GM18508 (cell line): Measurements from ENCODE around the gene YWHAH.

ENCODE experiments used
- ATAC-seq: cut with Tn5 transposase; IDR thresholded peaks from one replicate; pipeline ENCODE4 v1.9.1; 2021; ENCODE audit warnings: moderate number of reproducible peaks; ENCODE audit not compliant: insufficient read depth, unreplicated experiment

Gene YWHAH

DNA sequence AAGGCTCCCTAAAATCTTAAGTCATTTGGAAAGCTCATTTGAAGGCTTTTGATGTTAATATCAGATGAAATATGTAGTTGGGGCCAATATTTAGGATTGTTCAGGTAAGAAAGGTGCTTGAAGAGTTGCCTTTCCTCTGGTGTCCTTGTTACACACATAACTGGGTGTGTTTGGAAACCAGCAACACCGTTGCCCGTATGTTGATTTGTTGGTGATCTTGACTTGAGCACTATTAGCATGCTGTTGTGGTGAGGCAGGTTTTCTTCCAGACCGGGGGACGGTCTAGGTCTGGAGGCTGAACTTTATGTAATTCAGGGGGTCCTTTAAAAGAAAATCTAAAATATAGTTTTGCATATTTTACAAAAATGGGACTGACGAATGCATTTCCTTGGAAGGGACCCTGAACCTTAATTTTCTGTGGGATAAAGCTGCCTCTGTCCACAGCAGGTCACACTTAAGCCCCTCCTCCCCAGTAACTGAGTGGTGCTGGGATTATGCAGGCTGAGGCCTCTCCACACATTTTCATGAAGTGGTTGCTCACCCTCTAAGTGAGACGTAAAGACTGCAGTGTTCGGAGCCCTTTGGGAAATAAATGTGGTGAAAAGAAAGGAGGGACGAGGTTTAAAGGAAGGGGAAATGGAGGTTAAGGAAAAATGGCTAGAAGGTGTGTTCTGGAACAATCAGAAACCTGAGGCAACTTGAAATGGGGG lies 1.8 kb downstream of the YWHAH start:
- no peak for ATAC-seq

DNA sequence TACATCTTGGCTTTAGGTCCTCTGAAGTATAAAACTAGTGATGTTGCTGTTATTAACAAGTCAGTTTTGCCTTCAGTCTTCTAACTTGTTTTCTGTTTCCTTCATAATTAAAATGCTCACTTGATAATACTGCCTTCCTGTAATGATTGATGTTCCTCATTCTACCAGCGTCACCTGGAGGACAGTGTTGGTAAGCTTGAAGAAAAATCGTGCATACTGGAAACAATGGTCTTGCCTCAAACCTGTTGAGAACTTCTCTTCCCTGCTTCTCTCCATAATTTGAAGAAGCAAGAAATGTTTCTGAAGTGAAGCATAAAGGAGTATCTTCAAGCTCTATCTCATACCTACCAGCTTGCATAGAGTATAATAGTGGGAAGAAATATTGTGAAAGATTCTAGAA lies 3.0 kb downstream of the YWHAH start:
- no peak for ATAC-seq

DNA sequence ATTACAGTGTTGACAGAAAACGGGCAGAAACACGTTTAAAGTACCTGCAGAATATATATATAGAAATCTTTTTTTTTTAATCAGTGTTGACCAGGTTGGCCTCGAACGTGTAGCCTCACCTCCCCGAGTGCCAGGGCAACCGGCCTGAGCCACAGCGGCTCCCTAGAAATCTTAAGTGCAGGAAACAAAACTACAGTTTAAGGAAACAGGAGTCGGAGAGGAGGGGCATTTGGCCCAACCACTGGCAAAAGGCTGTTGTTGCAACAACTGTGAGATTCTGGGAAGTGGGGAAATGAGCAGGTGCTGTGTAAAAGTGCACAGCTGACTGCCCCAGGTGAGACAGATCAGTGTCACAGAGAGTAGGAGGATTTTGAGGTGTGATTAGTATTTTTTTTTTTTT lies 3.7 kb downstream of the YWHAH start:
- ATAC-seq = no peak

DNA sequence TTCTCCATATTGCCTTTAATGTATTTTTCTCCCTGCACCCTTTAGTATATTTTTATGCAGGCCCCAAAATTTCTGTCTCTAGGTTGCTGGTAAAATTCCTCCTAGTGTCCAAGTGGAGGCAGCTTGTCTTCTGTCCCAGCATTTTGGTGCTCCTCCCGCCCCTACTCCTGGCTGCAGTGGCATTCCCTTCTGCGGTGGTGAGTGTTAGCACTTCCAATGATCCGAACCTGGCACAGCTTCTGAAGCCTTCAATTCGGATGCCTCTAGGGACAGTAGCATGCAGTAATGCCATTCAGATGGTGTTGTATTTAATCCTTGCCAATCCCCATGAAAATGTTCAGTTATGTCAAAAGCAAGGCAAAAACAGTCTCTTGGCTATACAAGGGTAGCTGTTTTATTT lies 5.9 kb downstream of the YWHAH start:
- ATAC-seq = no peak

DNA sequence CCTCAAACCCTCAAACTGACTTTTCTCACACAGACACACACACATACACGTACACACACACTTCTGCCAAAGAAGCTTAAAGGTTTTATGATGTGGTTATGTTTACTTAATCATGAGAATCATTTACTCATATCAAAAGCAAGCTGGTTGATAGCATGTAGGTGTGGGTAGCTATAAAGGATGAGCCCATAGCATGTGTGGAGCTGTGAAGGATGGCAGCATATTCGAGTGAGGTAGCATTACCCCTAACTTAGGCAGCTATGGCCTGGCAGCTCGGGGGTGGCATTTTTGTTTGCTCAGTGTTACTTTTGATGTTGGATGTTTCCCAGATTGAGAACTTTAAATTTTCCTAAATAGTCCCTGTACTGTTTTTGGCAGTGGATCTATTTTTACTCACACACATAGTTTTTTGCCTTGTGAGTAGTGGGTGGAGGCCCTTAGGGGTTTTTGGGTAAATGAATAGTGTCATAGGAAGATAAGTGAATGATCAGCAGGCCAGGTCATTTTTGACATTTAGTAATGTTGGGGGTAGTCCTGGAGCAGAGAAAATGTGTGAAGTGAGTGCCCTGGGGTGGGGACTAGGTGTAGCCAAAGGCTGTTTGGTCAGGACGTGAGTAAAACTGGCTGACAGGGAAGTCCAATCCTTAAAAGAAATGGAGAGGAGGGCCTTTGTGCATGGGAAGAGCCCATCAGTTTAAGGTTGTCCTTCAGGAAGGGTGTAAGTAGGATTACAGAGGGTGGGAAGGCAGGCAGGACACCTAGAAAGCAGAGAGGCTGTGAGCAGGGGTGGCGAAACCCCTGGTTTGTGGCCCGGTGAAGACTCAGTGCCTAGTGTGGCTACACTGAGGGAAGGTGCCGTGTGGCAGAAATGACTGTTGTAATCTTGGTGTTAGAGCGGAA lies 7.1 kb downstream of the YWHAH start:
- ATAC-seq = no peak

DNA sequence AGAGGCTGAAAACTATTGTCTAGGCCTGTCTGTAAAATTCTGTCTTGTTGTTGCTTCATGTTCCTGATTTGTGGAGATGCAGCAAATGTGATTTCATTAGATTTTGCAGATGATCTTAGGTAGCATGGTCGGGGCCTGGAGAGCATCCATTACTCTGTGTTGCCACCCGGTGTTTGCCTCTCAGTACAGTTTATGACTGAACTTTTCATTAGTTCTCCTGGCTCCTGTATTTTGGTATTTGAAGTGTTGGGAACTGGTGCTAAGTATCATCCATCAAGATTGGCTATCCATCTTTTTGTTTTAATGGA lies 7.7 kb downstream of the YWHAH start:
- ATAC-seq = no peak

DNA sequence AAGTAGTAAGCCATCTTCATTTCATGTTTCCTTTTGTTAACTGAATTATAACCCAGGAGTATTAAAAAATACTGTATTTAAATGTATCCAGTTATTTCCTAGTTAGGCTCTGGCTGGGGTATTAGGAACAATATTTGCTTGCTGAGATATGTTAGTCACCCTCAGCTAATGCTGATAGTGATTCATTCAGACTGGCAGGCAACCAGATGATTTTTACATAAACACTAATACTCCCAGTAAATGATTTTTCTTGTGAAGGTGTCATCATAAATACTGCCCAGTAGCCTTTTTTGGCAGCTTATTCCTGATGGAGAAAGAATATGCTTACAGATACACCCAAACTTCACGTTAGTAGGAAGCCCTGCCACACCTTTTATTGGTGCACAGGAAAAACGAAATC lies 8.1 kb downstream of the YWHAH start:
- ATAC-seq = no peak

DNA sequence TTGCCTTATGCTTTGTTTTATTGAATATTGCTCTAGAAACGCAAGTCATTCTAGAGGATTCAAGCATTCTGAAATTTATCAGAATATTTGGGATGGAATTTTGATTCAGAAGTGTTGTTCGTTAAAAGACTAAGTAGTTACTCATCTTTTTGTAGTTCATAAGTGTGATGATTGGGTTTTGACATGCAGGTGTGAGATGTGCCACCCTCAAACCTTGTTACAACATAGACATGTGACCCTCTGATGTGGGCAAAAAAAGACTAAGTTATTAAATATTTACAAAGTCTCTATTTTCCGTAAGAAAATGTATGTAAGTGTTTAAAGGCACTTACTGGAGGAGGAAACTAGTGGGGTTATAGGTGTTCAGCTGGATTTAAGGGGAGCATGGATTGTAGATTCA lies 8.9 kb downstream of the YWHAH start:
- no peak for ATAC-seq

DNA sequence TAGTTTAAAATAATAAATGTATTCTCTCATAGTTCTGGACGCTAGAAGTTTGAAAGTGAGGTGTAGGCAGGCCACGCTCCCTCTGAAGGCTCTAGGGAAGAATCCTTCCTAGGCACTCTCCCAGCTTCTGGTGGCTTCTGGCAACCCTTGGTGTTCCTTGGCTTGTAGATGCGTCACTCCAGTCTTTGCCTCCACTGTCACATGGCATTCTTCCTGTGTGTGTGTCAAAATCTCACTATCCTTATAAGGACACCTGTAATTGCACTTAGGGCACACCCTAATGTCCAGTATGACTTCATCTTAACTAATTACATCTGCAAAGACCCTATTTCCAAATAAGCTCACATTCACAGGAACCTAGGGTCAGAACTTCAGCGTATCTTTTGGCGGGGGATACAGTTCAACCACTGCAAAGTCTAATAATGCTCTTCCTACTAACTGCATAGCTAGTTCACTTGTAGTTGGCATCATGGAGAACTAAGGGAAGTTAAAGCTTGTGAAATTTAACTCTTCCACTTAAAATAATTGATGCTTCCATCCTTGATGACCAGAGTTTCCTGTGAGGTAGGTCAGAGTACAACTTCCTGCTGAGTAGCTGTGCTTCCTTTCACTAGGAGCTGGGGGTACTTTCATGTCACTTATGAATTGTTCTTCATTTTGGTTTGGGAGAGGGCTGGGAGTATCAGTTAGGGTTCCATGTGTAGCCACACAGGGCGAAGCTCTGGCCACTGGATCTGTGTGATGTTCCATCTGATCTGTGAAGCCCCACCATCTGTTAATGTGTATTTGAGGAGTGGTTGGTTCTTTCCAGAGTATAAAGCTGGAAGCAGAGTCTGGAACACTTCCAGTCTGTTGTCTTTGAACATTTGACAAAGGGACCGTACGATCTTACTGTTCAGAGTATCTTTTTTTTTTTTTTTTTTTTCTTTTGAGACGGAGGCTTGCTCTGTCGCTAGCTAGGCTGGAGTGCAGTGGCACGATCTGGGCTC lies 10.5 kb downstream of the YWHAH start:
- ATAC-seq = no peak

DNA sequence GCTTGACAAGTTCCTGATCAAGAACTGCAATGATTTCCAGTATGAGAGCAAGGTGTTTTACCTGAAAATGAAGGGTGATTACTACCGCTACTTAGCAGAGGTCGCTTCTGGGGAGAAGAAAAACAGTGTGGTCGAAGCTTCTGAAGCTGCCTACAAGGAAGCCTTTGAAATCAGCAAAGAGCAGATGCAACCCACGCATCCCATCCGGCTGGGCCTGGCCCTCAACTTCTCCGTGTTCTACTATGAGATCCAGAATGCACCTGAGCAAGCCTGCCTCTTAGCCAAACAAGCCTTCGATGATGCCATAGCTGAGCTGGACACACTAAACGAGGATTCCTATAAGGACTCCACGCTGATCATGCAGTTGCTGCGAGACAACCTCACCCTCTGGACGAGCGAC lies 12.0 kb downstream of the YWHAH start:
- no peak for ATAC-seq

DNA sequence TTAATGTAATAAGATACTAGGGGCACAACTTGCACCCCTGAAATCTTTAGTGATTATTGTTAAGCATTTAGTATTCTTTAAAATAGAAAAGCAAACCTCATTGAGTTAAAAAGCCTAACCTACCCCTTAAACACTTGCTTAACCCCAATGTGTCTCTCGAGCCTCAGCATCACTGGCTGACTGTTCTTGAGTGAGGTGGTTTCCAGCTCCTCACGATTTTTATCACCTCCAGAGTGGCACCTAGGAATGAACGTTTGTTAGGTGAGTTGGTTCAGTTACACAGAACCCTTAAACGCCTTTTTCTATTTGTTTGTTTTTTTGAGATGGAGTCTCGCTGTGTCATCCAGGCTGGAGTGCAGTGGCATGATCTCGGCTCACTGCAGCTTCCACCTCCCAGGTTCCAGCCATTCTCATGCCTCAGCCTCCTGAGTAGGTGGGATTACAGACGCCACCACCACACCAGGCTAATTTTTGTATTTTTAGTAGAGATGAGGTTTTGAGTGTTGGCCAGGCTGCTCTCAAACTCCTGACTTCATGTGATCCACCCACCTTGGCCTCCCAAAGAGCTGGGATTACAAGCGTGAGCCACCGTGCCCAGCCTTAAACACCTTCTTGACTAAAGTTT lies 13.7 kb downstream of the YWHAH start:
- ATAC-seq = no peak

DNA sequence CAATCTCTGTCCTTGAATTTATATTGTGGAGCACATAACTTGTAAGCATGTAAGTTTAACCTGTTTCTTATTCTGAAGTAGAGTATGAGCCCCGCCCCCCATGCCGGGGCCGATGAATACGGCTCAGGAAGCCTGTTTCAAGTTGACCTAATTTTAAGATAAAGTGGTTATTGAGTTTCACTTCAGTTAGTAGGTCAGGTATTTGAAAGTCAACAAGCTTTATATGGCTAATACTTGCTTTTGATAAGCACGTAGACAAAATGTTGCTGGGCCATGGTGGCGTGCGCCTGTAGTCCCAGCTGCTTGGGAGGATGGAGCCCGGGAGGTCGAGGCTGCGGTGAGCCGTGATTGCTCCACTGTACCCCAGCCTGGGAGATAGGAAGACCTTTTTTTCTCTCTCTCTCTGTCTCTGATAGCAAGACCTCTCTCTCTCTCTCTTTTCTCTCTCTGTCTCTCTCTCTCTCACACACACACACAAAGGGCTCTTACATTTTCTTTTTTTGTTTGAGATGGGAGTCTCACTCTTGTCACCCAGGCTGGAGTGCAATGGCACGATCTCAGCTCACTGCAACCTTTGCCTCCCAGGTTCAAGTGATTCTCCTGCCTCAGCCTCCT lies 14.4 kb downstream of the YWHAH start:
- no peak for ATAC-seq

DNA sequence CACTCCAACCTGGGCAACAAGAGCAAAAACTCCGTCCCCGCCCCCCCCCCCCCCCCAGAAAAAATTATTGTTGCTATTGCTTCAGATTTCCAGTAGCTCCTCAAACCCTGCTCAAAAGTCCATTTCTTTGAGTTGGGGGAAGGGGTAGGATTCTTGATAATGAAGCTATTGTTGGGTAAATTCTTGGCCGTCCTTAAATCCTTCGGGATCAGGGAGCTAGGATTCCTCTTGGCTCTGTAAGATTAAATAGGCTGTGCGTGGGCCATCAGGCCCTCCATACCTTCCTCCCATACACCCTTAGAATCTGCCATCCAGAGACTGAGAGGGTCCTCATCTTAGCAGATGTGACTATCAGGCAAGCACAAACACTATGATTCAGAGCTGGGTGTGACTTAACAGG lies 16.4 kb downstream of the YWHAH start:
- ATAC-seq = no peak

DNA sequence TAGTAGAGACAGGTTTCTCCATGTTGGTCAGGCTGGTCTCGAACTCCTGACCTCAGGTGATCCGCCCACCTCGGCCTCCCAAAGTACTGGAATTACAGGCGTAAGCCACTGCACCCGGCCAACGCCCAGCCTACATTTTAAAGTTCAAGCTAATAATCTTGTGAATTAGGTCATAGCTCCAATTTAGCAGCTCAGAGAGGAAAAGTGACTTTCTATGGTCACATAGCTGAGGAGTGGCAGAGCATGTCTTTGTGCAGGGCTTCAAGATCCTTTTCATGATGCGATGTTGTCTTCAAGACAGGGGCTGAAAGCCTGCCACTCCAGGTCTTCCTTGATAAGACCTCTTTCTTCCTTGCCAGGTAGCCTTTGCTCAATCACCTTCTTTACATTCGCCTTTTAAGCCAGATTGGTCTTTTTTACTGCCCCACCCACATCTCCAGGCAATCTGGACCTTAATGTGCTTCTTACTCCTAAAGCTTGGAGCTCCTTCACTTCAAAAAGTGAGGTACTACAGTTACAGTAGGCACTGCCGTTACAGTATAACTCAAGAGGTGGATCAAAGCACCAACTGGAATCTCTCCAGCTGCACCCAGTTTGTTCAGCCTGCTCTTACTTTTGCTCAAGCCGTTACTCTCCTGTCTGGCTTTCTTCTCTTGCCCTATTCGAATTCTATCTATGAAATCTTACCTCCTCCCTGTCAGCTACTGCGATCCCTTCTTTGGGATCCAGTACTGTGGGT lies 18.2 kb downstream of the YWHAH start:
- ATAC-seq = no peak

DNA sequence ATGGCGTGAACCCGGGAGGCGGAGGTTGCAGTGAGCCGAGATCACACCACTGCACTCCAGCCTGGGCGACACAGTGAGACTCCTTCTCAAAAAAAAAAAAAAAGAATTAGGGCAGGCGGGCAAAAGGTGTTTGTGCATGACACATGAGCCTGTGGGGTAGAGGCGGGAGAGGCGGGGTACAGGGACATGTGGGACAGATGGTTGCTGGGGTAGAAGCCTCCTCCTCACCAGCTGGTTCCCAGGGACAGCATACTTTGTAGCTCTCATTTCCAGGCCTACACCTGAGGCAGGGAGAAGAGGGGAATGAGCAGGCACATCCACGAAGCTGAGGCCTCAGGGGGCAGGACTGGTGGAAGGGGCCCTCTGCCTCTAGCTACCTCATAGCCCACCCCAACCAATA lies 23.7 kb downstream of the YWHAH start:
- ATAC-seq = no peak

DNA sequence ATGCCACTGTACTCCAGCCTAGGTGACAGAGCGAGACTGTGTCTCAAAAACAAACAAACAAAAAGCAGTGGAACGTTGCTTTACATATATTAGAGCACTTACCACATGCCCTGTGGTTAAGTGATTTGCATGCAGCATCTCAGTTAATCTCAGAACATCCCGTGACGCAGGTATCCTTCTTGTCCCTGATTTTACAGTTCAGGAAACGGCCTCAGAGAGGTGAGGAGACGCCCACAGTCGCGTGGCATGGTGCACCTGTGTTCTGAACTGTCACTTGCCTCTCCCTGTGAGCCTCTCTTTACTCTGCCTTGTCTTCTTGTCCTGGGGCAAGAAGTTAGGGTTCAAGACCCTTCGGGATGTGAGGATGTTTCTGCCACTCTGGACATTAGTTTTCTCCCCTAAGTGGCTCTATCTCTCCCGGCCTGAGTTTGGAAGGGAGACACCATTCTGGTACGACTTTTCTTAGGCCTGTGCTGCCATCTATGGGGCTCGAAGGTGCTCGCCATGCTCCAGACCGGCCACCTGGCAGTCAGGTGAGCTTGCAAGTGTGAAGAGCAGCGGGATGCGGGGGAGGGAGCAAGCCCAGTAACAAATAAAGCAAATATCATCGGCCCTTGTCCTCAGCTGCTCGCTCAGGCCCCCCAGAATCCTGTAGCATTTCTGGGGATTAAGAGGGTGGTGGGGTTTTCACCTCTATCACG lies 25.6 kb downstream of the YWHAH start:
- ATAC-seq = no peak

DNA sequence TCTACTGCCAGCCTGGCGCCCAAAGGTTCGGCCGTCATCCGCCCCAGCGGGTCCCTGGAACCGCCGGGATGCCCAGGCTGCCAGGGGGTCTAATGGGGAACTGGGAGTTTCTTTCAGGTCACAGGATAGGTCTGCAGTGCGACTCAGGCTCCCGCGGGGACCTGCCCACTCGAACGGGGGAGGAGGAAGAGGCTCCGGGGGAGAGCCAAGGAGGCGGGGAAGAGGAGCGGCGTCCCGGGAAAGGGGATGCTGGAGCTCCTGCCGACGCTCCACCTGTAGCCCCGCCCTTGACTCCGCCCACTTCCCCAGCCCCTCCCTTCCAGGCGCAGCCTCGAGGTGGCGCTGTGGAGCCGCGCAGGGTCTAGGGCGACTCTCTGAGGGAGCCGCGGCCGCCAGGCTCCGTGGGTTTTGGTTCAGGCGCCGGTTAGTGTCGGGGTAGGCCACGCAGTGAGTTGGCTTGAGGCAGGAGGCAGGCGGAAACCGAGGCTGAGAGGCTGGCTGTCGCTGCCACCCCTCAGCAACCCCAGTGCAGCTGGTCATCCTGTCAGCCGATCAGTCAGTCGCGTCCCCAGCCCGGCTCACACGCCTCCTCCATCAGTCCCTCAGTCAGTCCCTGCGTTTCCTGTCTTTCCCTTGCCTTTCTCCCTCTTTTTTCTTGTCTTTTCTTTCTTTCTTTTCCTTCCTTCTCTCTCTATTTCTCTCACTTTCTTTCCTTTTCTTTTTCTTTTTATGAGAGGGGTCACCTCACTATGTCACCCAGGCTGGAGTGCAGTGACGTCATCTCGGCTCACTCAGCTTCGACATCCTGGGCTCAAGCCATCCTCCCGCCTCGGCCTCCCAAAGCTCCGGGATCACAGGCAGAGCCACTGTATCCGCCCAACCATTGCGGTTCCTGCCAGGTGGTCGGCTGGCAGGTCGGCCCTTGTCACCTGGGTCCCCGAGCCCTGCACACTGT lies 26.4 kb downstream of the YWHAH start:
- ATAC-seq = no peak

DNA sequence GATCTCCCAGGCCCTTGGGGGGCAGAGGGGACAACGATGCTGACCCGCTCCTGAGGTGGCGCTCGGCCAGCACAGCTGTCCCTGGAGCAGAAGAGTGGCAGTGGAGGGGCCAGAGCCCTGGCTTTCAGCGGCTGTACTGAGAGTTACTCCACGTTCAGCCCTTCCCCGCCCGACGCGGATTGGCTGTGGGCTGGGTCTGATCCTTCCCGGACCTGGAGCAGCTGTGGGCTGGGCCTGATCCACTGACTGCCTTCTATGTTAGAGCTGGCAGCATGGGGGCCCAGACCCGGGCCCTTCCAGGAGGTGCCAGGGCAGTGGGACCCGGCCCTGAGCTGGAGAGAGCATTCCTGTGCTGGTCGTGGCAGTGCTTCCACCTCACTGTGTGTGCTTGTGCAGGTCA lies 27.8 kb downstream of the YWHAH start:
- ATAC-seq = no peak
